Measurements from ENCODE around the gene PLA2G4B.

DNA sequence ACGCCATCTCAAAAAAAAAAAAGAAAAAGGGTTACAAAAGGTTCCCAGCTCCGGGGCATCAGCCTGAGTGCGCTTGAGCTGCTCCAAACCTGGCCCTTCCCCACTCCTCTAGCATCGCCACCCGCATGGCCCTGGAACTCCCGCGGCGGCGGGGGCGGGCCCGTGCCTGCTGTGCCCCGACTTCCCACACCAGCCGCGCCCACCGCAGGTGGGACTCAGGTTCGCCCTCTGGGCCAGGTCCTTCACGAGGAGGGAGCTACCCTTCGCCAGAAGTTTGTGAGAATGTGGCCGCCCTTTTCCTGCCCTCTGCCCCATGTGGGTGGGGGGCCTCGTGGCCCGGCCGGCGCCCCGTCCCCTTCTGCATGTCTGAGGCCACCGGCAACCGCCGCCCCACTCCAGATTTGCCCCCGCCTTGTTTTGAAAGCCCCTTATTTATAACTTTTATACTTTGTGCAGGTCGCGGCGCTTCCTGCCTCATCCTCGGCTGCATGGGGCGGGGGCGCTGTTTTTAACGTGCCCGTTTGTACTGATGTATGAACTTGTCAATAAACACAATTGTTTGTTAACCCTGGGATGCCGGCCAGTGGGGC, 11.3 kb upstream of the PLA2G4B start:
- TF ChIP-seq, protein P1, sequence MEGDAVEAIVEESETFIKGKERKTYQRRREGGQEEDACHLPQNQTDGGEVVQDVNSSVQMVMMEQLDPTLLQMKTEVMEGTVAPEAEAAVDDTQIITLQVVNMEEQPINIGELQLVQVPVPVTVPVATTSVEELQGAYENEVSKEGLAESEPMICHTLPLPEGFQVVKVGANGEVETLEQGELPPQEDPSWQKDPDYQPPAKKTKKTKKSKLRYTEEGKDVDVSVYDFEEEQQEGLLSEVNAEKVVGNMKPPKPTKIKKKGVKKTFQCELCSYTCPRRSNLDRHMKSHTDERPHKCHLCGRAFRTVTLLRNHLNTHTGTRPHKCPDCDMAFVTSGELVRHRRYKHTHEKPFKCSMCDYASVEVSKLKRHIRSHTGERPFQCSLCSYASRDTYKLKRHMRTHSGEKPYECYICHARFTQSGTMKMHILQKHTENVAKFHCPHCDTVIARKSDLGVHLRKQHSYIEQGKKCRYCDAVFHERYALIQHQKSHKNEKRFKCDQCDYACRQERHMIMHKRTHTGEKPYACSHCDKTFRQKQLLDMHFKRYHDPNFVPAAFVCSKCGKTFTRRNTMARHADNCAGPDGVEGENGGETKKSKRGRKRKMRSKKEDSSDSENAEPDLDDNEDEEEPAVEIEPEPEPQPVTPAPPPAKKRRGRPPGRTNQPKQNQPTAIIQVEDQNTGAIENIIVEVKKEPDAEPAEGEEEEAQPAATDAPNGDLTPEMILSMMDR (IDR thresholded peaks at IDR 0.05) = no peak
- no peak for TF ChIP-seq POLR2A (IDR thresholded peaks at IDR 0.05)
